GM12892 (cell line): ENCODE results near the gene THADA.

Source experiments
- POLR2AphosphoS5 ChIP-seq: IDR thresholded peaks from 2 replicates; pipeline ENCODE4 v1.6.1; 2011; ENCODE audit warnings: low read depth, low read length, control low read depth
- TAF1 ChIP-seq: IDR thresholded peaks from 2 replicates; pipeline ENCODE4 v1.6.1; 2011; ENCODE audit warnings: low read depth, mild to moderate bottlenecking, control low read depth, low read length, borderline replicate concordance

DNA sequence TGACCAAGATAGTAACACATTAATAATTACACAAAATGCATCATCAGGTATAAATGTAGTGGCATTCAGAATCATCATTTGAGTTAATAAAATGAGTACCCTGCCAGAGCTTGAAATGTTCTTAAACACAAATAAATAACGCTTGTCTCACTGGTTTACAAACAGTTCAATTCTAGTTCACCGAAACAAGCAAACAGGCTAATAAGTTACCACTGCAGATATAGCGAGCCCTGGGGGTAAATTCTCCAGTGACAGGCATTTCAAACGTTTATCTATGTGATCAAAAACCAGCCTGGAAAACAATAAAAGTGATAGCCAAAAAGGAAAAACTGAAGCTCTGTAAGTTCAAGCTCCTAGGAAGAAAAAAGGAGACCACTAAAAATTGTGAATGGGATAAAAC, 152.6 kb downstream of the THADA start:
- TF ChIP-seq TAF1 (no peak), POLR2AphosphoS5 (no peak)
